ENCODE data around the gene ALPI.

ALPI gene

GRCh38 chr2:232488721-232489300 lies 32.9 kb downstream of the ALPI start (continued):
- no peak for TF ChIP-seq PPARA (CRISPR knock-in tag; IDR thresholded peaks at IDR 0.05; ENCODE audit: borderline replicate concordance)
- no peak for TF ChIP-seq RARB (CRISPR knock-in tag; IDR thresholded peaks at IDR 0.05)
- TF ChIP-seq ESRRG (CRISPR knock-in tag; IDR thresholded peaks at IDR 0.05) = no peak
- TF ChIP-seq TOX (CRISPR knock-in tag; IDR thresholded peaks at IDR 0.05; ENCODE audit: borderline replicate concordance) = no peak
- TF ChIP-seq ZFP3 (CRISPR knock-in tag; IDR thresholded peaks at IDR 0.05) = no peak
- no peak for TF ChIP-seq TCF4 (CRISPR knock-in tag; IDR thresholded peaks at IDR 0.05; ENCODE audit: borderline replicate concordance)
- no peak for TF ChIP-seq CSRNP3 (CRISPR knock-in tag; IDR thresholded peaks at IDR 0.05)
- no peak for TF ChIP-seq POU6F1 (CRISPR knock-in tag; IDR thresholded peaks at IDR 0.05; ENCODE audit: borderline replicate concordance, low read depth)
- no peak for TF ChIP-seq OSR1 (CRISPR knock-in tag; IDR thresholded peaks at IDR 0.05)
- no peak for TF ChIP-seq SNAI2 (CRISPR knock-in tag; IDR thresholded peaks at IDR 0.05)

GRCh38 chr2:232489516-232490220 lies 33.7 kb downstream of the ALPI start:
- ATAC-seq = no peak
- TF ChIP-seq OSR1 (CRISPR knock-in tag; IDR thresholded peaks at IDR 0.05) (no peak), TOX (CRISPR knock-in tag; IDR thresholded peaks at IDR 0.05; ENCODE audit: borderline replicate concordance) (no peak), ZNF565 (CRISPR knock-in tag; conservative IDR thresholded peaks at IDR 0.05; ENCODE audit: low read depth) (no peak), TSHZ2 (CRISPR knock-in tag; IDR thresholded peaks at IDR 0.05) (no peak), ZNF70 (CRISPR knock-in tag; IDR thresholded peaks at IDR 0.05) (no peak), ISL1 (CRISPR knock-in tag; IDR thresholded peaks at IDR 0.05) (no peak), ZNF8 (CRISPR knock-in tag; IDR thresholded peaks at IDR 0.05) (no peak)

- TF ChIP-seq CSRNP3 (CRISPR knock-in tag; IDR thresholded peaks at IDR 0.05) = no peak
- no peak for TF ChIP-seq GLIS3 (CRISPR knock-in tag; IDR thresholded peaks at IDR 0.05)
- no peak for TF ChIP-seq BACH2 (CRISPR knock-in tag; IDR thresholded peaks at IDR 0.05; ENCODE audit: borderline replicate concordance)
- no peak for TF ChIP-seq ZFP30 (CRISPR knock-in tag; IDR thresholded peaks at IDR 0.05)
- TF ChIP-seq ISL1 (CRISPR knock-in tag; IDR thresholded peaks at IDR 0.05) = no peak
- TF ChIP-seq OSR1 (CRISPR knock-in tag; IDR thresholded peaks at IDR 0.05) = no peak
- no peak for TF ChIP-seq CSDC2 (CRISPR knock-in tag; IDR thresholded peaks at IDR 0.05)
- TF ChIP-seq RARB (CRISPR knock-in tag; IDR thresholded peaks at IDR 0.05) = no peak
- no peak for TF ChIP-seq PATZ1 (CRISPR knock-in tag; IDR thresholded peaks at IDR 0.05; ENCODE audit: borderline replicate concordance)
- TF ChIP-seq ZNF565 (CRISPR knock-in tag; conservative IDR thresholded peaks at IDR 0.05; ENCODE audit: low read depth) = no peak
- TF ChIP-seq ESRRG (CRISPR knock-in tag; IDR thresholded peaks at IDR 0.05) = no peak
- no peak for TF ChIP-seq ZC3H10 (CRISPR knock-in tag; IDR thresholded peaks at IDR 0.05)
- TF ChIP-seq PPARA (CRISPR knock-in tag; IDR thresholded peaks at IDR 0.05; ENCODE audit: borderline replicate concordance) = no peak
- no peak for TF ChIP-seq ZNF70 (CRISPR knock-in tag; IDR thresholded peaks at IDR 0.05)
- TF ChIP-seq CREB5 (CRISPR knock-in tag; IDR thresholded peaks at IDR 0.05; ENCODE audit: low read depth) = no peak
- ATAC-seq = no peak
Measured at GRCh38 chr2:232490221-232491138, 34.5 kb downstream of the ALPI start.
